Nucleus accumbens (tissue), 56 donors: ENCODE data around the gene CLN5.

Experiments used
- DNase-seq, 56 donors: peaks; one replicate each; lab custom pipeline; 2025; lab: John Stamatoyannopoulos, UW

The CLN5 gene

GRCh38 chr13:77016251-77016812, 24.5 kb downstream of the CLN5 start:
- no peak for DNase-seq

- DNase-seq, result no peak
These were observed 25.2 kb downstream of the CLN5 start for GRCh38 chr13:77016888-77017623.

GRCh38 chr13:77019756-77020155, 27.9 kb downstream of the CLN5 start:
- no peak for DNase-seq

- no peak for DNase-seq
These were observed 30.5 kb downstream of the CLN5 start for GRCh38 chr13:77022341-77022740.

DNA sequence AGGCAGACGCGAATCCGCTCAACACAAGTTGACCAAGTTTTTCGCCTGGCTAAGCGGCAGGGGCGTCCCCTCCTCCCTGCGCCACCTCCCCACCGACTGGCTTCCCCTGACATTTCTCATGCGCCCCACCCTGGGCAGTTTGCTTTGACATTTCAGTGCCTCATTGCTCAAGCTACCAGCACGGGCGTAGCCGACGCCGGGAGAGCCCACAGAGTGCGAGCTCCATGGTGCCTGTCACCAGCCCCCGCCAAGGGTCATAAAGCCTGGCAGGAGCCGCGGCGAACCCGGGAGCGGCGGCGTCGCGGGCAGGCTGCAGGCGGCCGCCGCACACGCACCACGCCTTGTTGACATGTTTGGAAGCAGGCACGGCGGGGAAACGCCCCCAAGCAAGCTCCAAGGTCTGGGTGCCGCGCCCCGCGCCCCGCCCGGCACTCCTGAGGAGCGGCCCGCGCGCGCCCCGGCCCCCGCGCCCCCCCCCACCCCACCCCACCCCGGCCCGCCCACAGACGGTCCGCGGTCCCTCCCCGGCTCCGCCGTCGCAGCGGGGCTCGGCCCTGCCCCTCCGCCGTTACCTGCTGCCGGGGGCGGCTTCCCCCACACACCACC, 34.5 kb downstream of the CLN5 start:
- peak in 52 of 56 donors; percentile 5 to 82 (median 66) for DNase-seq

- DNase-seq, result peak; percentile 15 to 90 (median 79)
These were observed 35.2 kb downstream of the CLN5 start, which contains the start of gene FBXL3 for GRCh38 chr13:77026861-77027621. Gene FBXL3, minus strand, starts transcription at chr13:77027159. Its CDS starts 5,299 bp downstream, at chr13:77021860.

DNA sequence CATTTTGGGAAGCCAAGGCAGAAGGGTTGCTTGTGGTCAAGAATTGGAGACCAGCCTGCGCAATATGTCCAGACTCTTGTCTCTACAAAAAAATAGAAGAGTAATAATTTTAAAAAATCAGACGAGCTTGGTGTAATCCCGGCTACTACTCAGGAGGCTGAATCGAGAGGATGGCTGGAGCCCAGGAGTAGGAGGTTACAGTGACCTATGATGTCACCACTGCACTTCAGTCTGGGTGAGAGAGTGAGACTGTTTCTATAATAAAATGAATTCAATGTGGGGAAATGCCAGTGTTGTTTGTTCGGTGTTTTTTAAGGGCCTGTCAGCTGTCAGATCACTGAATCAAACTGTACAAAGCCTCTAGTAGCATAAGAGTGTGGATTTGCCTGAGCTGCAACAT, 36.3 kb downstream of the CLN5 start:
- peak in 2 of 56 donors; percentile 7 to 18 for DNase-seq

DNA sequence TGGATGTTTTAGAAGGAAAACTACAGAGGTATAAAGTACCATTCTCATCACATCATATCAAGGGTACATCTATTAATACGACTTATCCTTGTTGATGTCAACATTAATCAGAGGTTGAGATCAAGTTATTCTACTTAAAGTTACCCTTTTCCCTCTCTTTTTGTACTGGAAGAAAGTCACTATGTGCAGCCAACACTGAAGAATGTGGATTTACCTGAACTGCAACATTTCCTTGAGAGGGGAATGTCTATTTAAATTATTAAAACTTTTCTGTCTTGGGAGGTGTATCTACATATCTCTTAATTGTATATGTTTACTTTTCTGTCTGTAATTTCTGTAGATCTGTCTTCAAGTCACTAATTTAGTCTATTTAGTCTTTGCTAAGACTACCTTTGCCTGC, 37.6 kb downstream of the CLN5 start:
- no peak for DNase-seq

DNA sequence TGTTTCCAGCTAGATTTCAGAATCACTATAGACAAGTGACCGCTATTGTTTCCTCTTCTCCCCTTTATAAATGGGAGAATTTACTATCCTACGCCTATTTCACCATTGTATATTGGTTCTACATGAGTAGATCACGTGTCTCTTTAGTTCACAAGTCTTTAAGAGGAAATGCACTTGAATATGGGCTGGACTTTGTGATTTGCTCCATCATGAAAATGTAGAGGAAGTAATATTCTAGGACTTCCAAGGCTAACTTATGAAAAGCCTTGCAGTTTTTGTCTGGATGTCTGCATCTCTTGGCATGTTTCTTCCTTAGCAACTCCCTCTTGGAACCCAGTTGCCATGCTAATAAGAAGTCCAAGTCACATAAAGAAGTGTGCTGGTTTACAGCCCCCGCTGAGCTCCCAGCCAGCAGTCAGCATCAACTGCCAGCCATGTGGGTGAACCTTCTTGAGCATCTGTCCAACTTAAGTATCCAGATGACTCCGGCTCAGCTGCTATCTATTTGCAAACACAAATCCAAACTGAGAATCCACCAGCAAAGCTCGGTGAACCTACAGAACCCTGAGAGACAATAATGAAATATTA, 39.9 kb downstream of the CLN5 start:
- no peak for DNase-seq

- DNase-seq, result no peak
These were observed 41.9 kb downstream of the CLN5 start for GRCh38 chr13:77033717-77034302.

GRCh38 chr13:77034881-77035280, 43.0 kb downstream of the CLN5 start:
- no peak for DNase-seq

DNA sequence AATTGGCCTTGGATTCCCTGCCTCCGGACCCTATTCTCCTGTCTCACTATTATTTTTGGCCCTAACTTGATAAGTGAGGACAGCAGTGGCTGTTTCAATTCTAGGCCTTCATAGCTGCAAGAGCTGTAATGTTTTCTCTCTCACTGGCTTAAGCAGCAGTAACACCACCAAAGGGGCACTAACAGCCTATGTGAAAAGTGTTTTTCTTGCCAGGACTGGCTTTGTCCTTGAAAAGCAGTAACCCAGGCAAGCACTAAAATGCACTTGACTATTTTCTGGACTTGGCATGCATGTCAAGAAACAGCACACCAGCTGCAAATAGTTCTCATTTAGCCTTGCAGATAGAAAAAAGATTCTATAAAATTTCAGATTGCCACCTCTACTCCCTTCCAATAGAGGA, 44.4 kb downstream of the CLN5 start:
- DNase-seq, result peak in 2 of 56 donors; percentile 36 to 47

GRCh38 chr13:77038907-77039480, 47.1 kb downstream of the CLN5 start:
- no peak for DNase-seq

DNA sequence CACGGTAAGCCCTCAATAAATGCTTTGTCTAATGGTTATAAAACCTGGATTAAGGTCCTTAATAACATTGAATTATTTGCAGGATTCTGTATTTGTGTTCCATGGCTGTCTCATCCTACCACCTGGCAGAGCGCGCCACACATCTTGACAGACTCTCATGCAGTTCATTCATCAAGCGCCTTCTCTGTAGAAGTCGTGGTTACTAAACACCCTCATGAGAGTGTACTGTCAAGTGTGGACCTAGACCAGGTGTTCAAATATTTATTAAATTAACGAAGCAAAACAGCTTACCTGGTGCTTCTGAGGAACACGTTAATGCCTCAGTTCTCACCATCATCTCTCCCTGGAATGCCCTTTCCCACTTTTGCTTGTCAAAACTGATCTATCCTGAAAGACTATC, 48.2 kb downstream of the CLN5 start:
- DNase-seq, result no peak

GRCh38 chr13:77040835-77041234, 49.0 kb downstream of the CLN5 start:
- DNase-seq, result no peak

- no peak for DNase-seq
These were observed 50.8 kb downstream of the CLN5 start for GRCh38 chr13:77042566-77043177.

GRCh38 chr13:77047649-77048343, 55.9 kb downstream of the CLN5 start:
- DNase-seq, result no peak

DNA sequence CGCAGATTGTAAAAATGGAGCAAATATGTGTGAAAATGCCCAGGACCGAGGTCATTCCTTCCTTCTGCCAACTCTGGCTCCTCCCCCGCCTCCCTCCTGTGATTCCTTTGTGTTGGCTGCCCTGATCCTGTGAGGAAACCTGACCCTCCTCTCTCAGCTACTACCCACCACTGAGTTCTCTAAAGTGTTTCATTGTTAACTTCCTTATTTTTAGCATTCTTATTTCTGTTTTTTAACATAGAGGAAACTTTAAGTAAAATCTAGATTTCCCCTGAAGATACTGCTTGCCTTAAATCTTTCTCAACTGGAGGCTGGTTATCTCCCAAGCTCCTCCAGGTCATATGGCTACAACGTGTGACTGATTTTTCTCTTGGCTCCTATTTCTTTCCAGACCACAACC, 56.8 kb downstream of the CLN5 start:
- no peak for DNase-seq

- DNase-seq, result no peak
These were observed 61.3 kb downstream of the CLN5 start for GRCh38 chr13:77053192-77053591.
